Right cardiac atrium (tissue), 5 donors: ENCODE results near the gene PTTG2. TPM values are rescaled to one million over a fixed set of nuclear protein-coding genes. Genes with fewer than 3 reads are reported as not detected.

ENCODE experiments used
- ATAC-seq, 2 donors: fragments of 200-7000 bp; cut with Tn5 transposase; one replicate each; pipeline versions ENCODE4 v1.8.0 to v1.9.1; 2020; ENCODE audit warnings: moderate library complexity in 2 of 2, mild to moderate bottlenecking in 1 of 2
- DNase-seq, 3 donors: peaks; one replicate each; pipeline ENCODE4 v3.0.0-alpha.2; 2020
- H3K27ac ChIP-seq: one replicate; pipeline ENCODE4 v1.5.1; 2013; ENCODE audit warnings: mild to moderate bottlenecking, low read length, control low read depth, moderate library complexity
- H3K27me3 ChIP-seq: one replicate; pipeline ENCODE4 v1.6.1; 2013; ENCODE audit not compliant: control insufficient read depth, insufficient read depth
- H3K4me1 ChIP-seq: one replicate; pipeline ENCODE4 v1.6.1; 2013; ENCODE audit warnings: low read length; ENCODE audit not compliant: control insufficient read depth, insufficient read depth
- H3K4me3 ChIP-seq: one replicate; pipeline ENCODE4 v1.5.1; 2013; ENCODE audit warnings: low read length, control low read depth
- H3K9me3 ChIP-seq: one replicate; pipeline ENCODE4 v1.6.1; 2013; ENCODE audit warnings: low read length; ENCODE audit not compliant: control insufficient read depth
- WGBS: extraction: QIAGEN DNeasy Blood & Tissue Kit; methylation state at CpG from one replicate; pipeline ENCODE4 v1.1.7; 2013; 5-methylcytosine and 5-hydroxymethylcytosine counted together
- intact Hi-C, 4 donors: fragments of 100-400 bp; cut with DNase I; formaldehyde crosslinking; loops; one replicate each; pipeline versions ENCODE4 v1.11.0 to v1.14.0; 2022 to 2023
- polyA plus RNA-seq: library from polyadenylated mRNA; stranded (reverse); fragments of 200-250 nt; gene quantifications from one replicate; pipeline ENCODE4 v1.2.3, GENCODE V29; 2013
- total RNA-seq, 4 donors: library from RNA; stranded (reverse); fragmentation: NEBNext Ultra II Directional; extraction: Animal tissue kit (Norgen Biotek cat#: 25700); gene quantifications; one replicate each; pipeline ENCODE4 v1.2.1, GENCODE V29; 2021
- donor health status: healthy with polysubstance abuse.
- donor health status: DM: no; HTN: yes; CAD: no.
- donor health status: DM: no; HTN: no; CAD: no.
- donor health status: DM: no; HTN: yes; CAD: no; lungs with severe emphysema.
- donor health status: DM: yes; HTN: yes; CAD: no.

PTTG2 gene
- total and polyA plus RNA-seq, 5 donors, result 0.54 to 1.7 (median 1.1) TPM

GRCh38 chr4:37988670-37989069 lies 28.5 kb downstream of the PTTG2 start:
- Histone ChIP-seq H3K9me3 (no peaks in the 10 kb centered on the region), H3K27me3 (no peaks in the 10 kb centered on the region), H3K4me1 (peaks cover 9% of the 10 kb centered on the region), H3K27ac (peak overlapping the region; percentile 58), H3K4me3 (no peak overlapping the region)
- DNase-seq (no peak), ATAC-seq (no peak)
- 78% methylated on average over 5 of the region's 5 CpGs for WGBS
- intact Hi-C loops, result no loop called here

- H3K4me1 ChIP-seq, result peaks cover 12% of the 10 kb centered on the region
Observed at GRCh38 chr4:37989398-37990260, 29.4 kb downstream of the PTTG2 start.

GRCh38 chr4:37990731-37991245 lies 30.6 kb downstream of the PTTG2 start:
- H3K27ac ChIP-seq, result no peak overlapping the region
- 79% methylated on average over 5 of the region's 5 CpGs for WGBS
- no peak for DNase-seq
- H3K4me3 ChIP-seq, result no peak overlapping the region
- no peaks in the 10 kb centered on the region for H3K9me3 ChIP-seq
- ATAC-seq, result no peak
- no peaks in the 10 kb centered on the region for H3K27me3 ChIP-seq
- peaks cover 17% of the 10 kb centered on the region for H3K4me1 ChIP-seq
- intact Hi-C loops, result no loop called here

More at GRCh38 chr4:37989398-37990260, 29.4 kb downstream of the PTTG2 start:
- Histone ChIP-seq H3K4me3 (no peak overlapping the region), H3K27me3 (no peaks in the 10 kb centered on the region), H3K9me3 (no peaks in the 10 kb centered on the region), H3K27ac (peak overlapping the region; percentile 89)
- DNase-seq (no peak), ATAC-seq (peak; percentile 57 to 85)
- WGBS, result 61% methylated on average over 8 of the region's 8 CpGs
- intact Hi-C loops, result no loop called here

GRCh38 chr4:37991623-37992410 lies 31.6 kb downstream of the PTTG2 start:
- H3K4me1 ChIP-seq, result peaks cover 18% of the 10 kb centered on the region
- intact Hi-C loops, result no loop called here
- no peak overlapping the region for H3K4me3 ChIP-seq
- DNase-seq (no peak), ATAC-seq (no peak)
- H3K27me3 ChIP-seq, result no peaks in the 10 kb centered on the region
- 91% methylated on average over 8 of the region's 8 CpGs for WGBS
- H3K27ac ChIP-seq, result peak overlapping the region; percentile 27
- H3K9me3 ChIP-seq, result no peaks in the 10 kb centered on the region

GRCh38 chr4:37993806-37994205 lies 33.6 kb downstream of the PTTG2 start:
- WGBS, result 92% methylated on average over 10 of the region's 10 CpGs
- intact Hi-C loops, result no loop called here
- DNase-seq, result no peak
- ATAC-seq, result no peak
- H3K27ac ChIP-seq, result no peak overlapping the region
- no peaks in the 10 kb centered on the region for H3K9me3 ChIP-seq
- H3K4me1 ChIP-seq, result peaks cover 15% of the 10 kb centered on the region
- no peak overlapping the region for H3K4me3 ChIP-seq
- H3K27me3 ChIP-seq, result no peaks in the 10 kb centered on the region

GRCh38 chr4:37994569-37994968 lies 34.4 kb downstream of the PTTG2 start:
- intact Hi-C loops, result no loop called here
- no peaks in the 10 kb centered on the region for H3K27me3 ChIP-seq
- 52% methylated on average over 3 of the region's 3 CpGs for WGBS
- H3K27ac ChIP-seq, result no peak overlapping the region
- H3K4me1 ChIP-seq, result peaks cover 14% of the 10 kb centered on the region
- ATAC-seq, result no peak
- H3K4me3 ChIP-seq, result no peak overlapping the region
- no peak for DNase-seq
- no peaks in the 10 kb centered on the region for H3K9me3 ChIP-seq

- DNase-seq, result no peak
- peaks cover 13% of the 10 kb centered on the region for H3K4me1 ChIP-seq
- WGBS, result 95% methylated on average over 5 of the region's 5 CpGs
Observed at GRCh38 chr4:37995299-37995821, 35.2 kb downstream of the PTTG2 start.

GRCh38 chr4:37995981-37996775 lies 36.0 kb downstream of the PTTG2 start:
- DNase-seq, result peak in 2 of 3 donors; percentile 64 to 72
- peaks cover 13% of the 10 kb centered on the region for H3K4me1 ChIP-seq
- intact Hi-C loops, result no loop called here
- no peaks in the 10 kb centered on the region for H3K9me3 ChIP-seq
- WGBS, result 62% methylated on average over 7 of the region's 7 CpGs
- H3K27ac ChIP-seq, result no peak overlapping the region
- ATAC-seq, result peak; percentile 21 to 28
- H3K4me3 ChIP-seq, result no peak overlapping the region
- H3K27me3 ChIP-seq, result no peaks in the 10 kb centered on the region

More at GRCh38 chr4:37995299-37995821, 35.2 kb downstream of the PTTG2 start:
- no peaks in the 10 kb centered on the region for H3K9me3 ChIP-seq
- intact Hi-C loops, result no loop called here
- no peak for ATAC-seq
- H3K4me3 ChIP-seq, result no peak overlapping the region
- no peak overlapping the region for H3K27ac ChIP-seq
- H3K27me3 ChIP-seq, result no peaks in the 10 kb centered on the region

GRCh38 chr4:37998226-37998625 lies 38.0 kb downstream of the PTTG2 start:
- no peaks in the 10 kb centered on the region for H3K27me3 ChIP-seq
- 74% methylated on average over 9 of the region's 9 CpGs for WGBS
- no peaks in the 10 kb centered on the region for H3K9me3 ChIP-seq
- ATAC-seq (peak in 1 of 2 donors; percentile 11), DNase-seq (no peak)
- peaks cover 11% of the 10 kb centered on the region for H3K4me1 ChIP-seq
- intact Hi-C loops, result no loop called here
- H3K4me3 ChIP-seq, result no peak overlapping the region
- H3K27ac ChIP-seq, result no peak overlapping the region

- Histone ChIP-seq H3K27me3 (no peaks in the 10 kb centered on the region), H3K4me3 (no peak overlapping the region), H3K27ac (no peak overlapping the region), H3K9me3 (no peaks in the 10 kb centered on the region), H3K4me1 (peaks cover 12% of the 10 kb centered on the region)
- WGBS, result 93% methylated on average over 12 of the region's 12 CpGs
- DNase-seq (no peak), ATAC-seq (no peak)
- intact Hi-C loops, result no loop called here
Observed at GRCh38 chr4:37999000-37999716, 39.0 kb downstream of the PTTG2 start.
